Stomach (tissue), 9 donors: Measurements from ENCODE around the gene ATP8A1. TPM values are rescaled to one million over a fixed set of nuclear protein-coding genes. Genes with fewer than 3 reads are reported as not detected.

Source experiments
- DNase-seq, 2 donors: peaks; one replicate each; pipeline versions ENCODE4 v3.0.0 to v3.0.0-alpha.2; 2013 to 2019
- H3K27ac ChIP-seq, 5 donors: fragments of 200-600 bp in 4 of 5; sonication (generic) in 4 of 5; one replicate each; pipeline ENCODE4 v1.5.1; 2013 to 2019; ENCODE audit warnings: mild to moderate bottlenecking in 1 of 5, moderate library complexity in 1 of 5
- H3K27me3 ChIP-seq, 3 donors: fragments of 200-600 bp; sonication (generic); one replicate each; pipeline ENCODE4 v1.5.1; 2017 to 2019; ENCODE audit warnings: mixed run types in 1 of 3
- H3K36me3 ChIP-seq, 4 donors: fragments of 200-600 bp; sonication (generic); 1 replicate in 3 of 4; 2 replicates in 1 of 4; pipeline ENCODE4 v1.5.1; 2016 to 2019
- H3K4me1 ChIP-seq, 4 donors: fragments of 200-600 bp; sonication (generic); one replicate each; pipeline ENCODE4 v1.5.1; 2016 to 2019
- H3K4me3 ChIP-seq, 4 donors: fragments of 200-600 bp; sonication (generic) in 3 of 4; one replicate each; pipeline ENCODE4 v1.5.1; 2016 to 2019; ENCODE audit warnings: mild to moderate bottlenecking in 1 of 4
- H3K9me3 ChIP-seq, 4 donors: fragments of 200-600 bp; sonication (generic); one replicate each; pipeline ENCODE4 v1.5.1; 2016 to 2019
- EP300 ChIP-seq: sonication (generic); formaldehyde crosslinking; IDR thresholded peaks from one replicate; pipeline ENCODE4 v1.6.1; 2017; ENCODE audit warnings: antibody characterized with exemption
- POLR2A ChIP-seq, 4 donors: fragments of 450-650 bp; IDR thresholded peaks; one replicate each; pipeline ENCODE4 v1.6.1; 2016; ENCODE audit warnings: antibody characterized with exemption in 4 of 4, control low read depth in 2 of 4, mild to moderate bottlenecking in 1 of 4, moderate library complexity in 1 of 4
- POLR2AphosphoS5 ChIP-seq, 3 donors: sonication (generic); formaldehyde crosslinking; IDR thresholded peaks; one replicate each; pipeline ENCODE4 v1.6.1; 2016; ENCODE audit warnings: antibody characterized with exemption in 3 of 3
- WGBS, 5 donors: extraction: QIAGEN DNeasy Blood & Tissue Kit in 3 of 5; methylation state at CpG; one replicate each; pipeline versions ENCODE4 v1.1.5 to v1.1.7; 2013 to 2018; 5-methylcytosine and 5-hydroxymethylcytosine counted together
- intact Hi-C: fragments of 100-400 bp; cut with DNase I; formaldehyde crosslinking; loops from one replicate; pipeline ENCODE4 v1.15.1; 2023; ENCODE audit warnings: low total_unique reads
- polyA plus RNA-seq, 3 donors: library from polyadenylated mRNA; stranded (reverse); fragments of 200-250 nt; gene quantifications; one replicate each; pipeline ENCODE4 v1.2.3, GENCODE V29; 2013
- total RNA-seq, 5 donors: library from RNA; depleted of rRNA; stranded (reverse); fragments of >200 nt; gene quantifications; one replicate each; pipeline versions ENCODE4 v1.1.0 to v1.2.3, GENCODE V29; 2014 to 2016
- TF ChIP-seq, protein P1 (sequence below), 7 experiments: fragments of 450-650 bp in 4 of 7; fragments of 200-600 bp in 3 of 7; sonication (generic) in 3 of 7; IDR thresholded peaks; one replicate each; pipeline ENCODE4 v1.5.1; 2016 to 2019; ENCODE audit warnings: antibody characterized with exemption in 7 of 7, control low read depth in 2 of 7, mild to moderate bottlenecking in 1 of 7
- donor health status: healthy with polysubstance abuse.
- donor health status: Bipolar disorder and iron deficiency.
- donor health status: healthy.

ATP8A1 gene
- total and polyA plus RNA-seq, 8 donors = 2.6 to 104 (median 33.2) TPM

DNA sequence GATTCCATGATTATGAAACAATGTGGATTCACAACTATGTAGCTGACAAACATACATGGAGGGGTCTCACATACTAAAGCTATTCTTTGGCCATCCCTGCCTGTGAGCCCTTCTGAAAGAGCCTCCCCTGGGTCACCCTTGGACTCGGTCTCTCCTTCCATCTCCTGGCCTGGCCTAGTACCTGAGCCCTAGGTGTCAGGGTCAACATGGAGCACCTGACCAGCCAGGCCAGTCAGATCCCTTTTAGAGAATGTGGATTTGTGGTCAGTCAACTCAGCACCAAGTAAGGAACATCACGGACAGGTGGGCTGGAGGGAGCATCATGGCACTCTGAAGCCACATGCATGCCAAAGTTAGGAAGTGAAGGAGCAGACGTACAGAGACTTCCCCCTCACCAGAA is 16.3 kb downstream of the ATP8A1 start:
- Histone ChIP-seq H3K9me3 (no peaks in the 10 kb centered on the region), H3K36me3 (no peaks in the 10 kb centered on the region), H3K4me3 (no peak overlapping the region), H3K4me1 (peaks cover 0 to 32% (median 11%) of the 10 kb centered on the region in 4 donors), H3K27ac (no peak overlapping the region), H3K27me3 (no peaks in the 10 kb centered on the region)
- no peak for DNase-seq
- WGBS, 5 donors = 55 to 90% (median 74%) methylated on average over 3 of the region's 3 CpGs
- intact Hi-C loops = no loop called here
- TF ChIP-seq EP300 (no peak), POLR2A (IDR thresholded peaks at IDR 0.05) (no peak), POLR2AphosphoS5 (IDR thresholded peaks at IDR 0.05) (no peak)
- TF ChIP-seq, protein P1, sequence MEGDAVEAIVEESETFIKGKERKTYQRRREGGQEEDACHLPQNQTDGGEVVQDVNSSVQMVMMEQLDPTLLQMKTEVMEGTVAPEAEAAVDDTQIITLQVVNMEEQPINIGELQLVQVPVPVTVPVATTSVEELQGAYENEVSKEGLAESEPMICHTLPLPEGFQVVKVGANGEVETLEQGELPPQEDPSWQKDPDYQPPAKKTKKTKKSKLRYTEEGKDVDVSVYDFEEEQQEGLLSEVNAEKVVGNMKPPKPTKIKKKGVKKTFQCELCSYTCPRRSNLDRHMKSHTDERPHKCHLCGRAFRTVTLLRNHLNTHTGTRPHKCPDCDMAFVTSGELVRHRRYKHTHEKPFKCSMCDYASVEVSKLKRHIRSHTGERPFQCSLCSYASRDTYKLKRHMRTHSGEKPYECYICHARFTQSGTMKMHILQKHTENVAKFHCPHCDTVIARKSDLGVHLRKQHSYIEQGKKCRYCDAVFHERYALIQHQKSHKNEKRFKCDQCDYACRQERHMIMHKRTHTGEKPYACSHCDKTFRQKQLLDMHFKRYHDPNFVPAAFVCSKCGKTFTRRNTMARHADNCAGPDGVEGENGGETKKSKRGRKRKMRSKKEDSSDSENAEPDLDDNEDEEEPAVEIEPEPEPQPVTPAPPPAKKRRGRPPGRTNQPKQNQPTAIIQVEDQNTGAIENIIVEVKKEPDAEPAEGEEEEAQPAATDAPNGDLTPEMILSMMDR (IDR thresholded peaks at IDR 0.05) = no peak

DNA sequence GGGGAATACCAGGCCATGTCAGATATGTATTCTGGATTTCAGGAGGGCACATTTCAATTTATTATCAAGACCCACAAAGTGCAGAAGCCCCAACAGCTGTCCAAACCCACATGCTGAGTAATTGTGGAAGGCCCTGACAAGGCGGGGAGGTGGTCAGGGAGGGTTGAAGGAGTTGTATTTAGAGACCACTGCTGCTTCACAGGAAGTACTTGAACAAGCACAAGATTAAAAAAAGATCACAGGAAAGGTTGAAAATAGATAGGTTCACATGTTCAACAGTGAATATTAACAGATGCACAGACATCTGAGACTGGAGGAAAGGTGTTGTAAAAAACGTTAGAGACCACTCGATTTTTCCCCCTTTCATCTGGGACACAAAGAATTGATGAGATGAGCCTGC is 17.9 kb downstream of the ATP8A1 start:
- TF ChIP-seq, protein P1 (IDR thresholded peaks at IDR 0.05) = no peak
- TF ChIP-seq EP300 = no peak
- no peak for TF ChIP-seq POLR2A (IDR thresholded peaks at IDR 0.05)
- no peak for TF ChIP-seq POLR2AphosphoS5 (IDR thresholded peaks at IDR 0.05)
- H3K4me1 ChIP-seq = peaks cover 0 to 35% (median 11%) of the 10 kb centered on the region in 4 donors

DNA sequence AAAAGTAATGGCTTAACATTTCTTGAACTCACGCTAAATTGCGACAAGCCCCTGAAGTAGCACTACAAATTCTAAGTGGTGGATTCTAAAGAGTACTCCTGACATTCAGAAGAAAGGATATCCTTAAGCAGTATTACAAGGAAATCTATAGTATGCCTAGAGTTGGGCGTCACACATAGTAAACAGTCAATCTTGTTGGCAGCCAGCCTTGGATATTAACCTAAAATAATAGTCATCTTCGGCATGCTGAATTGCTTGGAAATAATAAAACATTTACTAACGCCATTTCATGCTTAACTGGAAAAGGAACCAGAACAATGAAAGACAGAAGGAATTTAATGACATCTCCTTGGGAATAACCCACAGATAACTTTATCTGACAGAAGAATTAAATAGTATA is 18.6 kb downstream of the ATP8A1 start:
- 52 to 65% (median 55%) methylated on average over 5 of the region's 5 CpGs for WGBS, 5 donors
- Histone ChIP-seq H3K9me3 (no peaks in the 10 kb centered on the region), H3K27me3 (no peaks in the 10 kb centered on the region), H3K27ac (no peak overlapping the region), H3K4me1 (peaks cover 0 to 41% (median 11%) of the 10 kb centered on the region in 4 donors), H3K4me3 (no peak overlapping the region), H3K36me3 (no peaks in the 10 kb centered on the region)
- intact Hi-C loops = no loop called here
- no peak for DNase-seq
- TF ChIP-seq POLR2AphosphoS5 (IDR thresholded peaks at IDR 0.05) (no peak), EP300 (no peak), POLR2A (IDR thresholded peaks at IDR 0.05) (no peak)
- TF ChIP-seq, protein P1 (IDR thresholded peaks at IDR 0.05) = no peak

More for the DNA sequence above, 17.9 kb downstream of the ATP8A1 start:
- 46 to 65% (median 63%) methylated on average over 3 of the region's 3 CpGs for WGBS, 5 donors
- no peaks in the 10 kb centered on the region for H3K36me3 ChIP-seq
- no peak overlapping the region for H3K4me3 ChIP-seq
- no peaks in the 10 kb centered on the region for H3K27me3 ChIP-seq
- H3K9me3 ChIP-seq = no peaks in the 10 kb centered on the region
- DNase-seq = no peak
- intact Hi-C loops = no loop called here
- no peak overlapping the region for H3K27ac ChIP-seq

DNA sequence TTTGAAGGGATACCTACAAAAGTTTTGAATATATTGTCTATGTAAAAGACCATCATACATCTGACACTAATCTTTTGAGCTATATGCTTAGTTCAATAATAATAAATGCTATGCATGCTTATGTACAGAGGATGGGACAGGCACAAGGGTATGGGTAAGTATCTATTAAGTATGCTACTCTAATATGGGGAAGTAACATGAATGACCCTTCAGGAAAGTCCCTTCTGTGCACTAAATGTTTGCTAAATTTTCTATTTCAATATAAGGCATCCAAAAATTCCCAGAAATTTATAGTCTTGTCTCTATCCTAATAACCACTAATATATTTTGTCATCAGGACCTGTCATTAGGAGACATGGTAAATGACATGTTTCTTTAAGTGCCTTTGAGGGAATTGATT is 19.0 kb downstream of the ATP8A1 start:
- TF ChIP-seq POLR2AphosphoS5 (IDR thresholded peaks at IDR 0.05) (no peak), POLR2A (IDR thresholded peaks at IDR 0.05) (no peak), EP300 (no peak)
- TF ChIP-seq, protein P1 (IDR thresholded peaks at IDR 0.05) = no peak
- Histone ChIP-seq H3K4me1 (peaks cover 0 to 46% (median 11%) of the 10 kb centered on the region in 4 donors), H3K27ac (no peak overlapping the region), H3K4me3 (no peak overlapping the region), H3K27me3 (no peaks in the 10 kb centered on the region), H3K36me3 (no peaks in the 10 kb centered on the region), H3K9me3 (no peaks in the 10 kb centered on the region)
- no peak for DNase-seq
- intact Hi-C loops = no loop called here
